GM12878 (cell line): ENCODE data around the gene EIF4B.

Experiments
- CEBPB ChIP-seq, 2 experiments: fragments of 150-350 bp in 1 of 2; IDR thresholded peaks; 2 replicates each; pipeline ENCODE4 v1.6.1; 2012 to 2014; ENCODE audit warnings: low read depth in 2 of 2, low read length in 2 of 2, borderline replicate concordance in 1 of 2, inconsistent platforms in 1 of 2
- CREM ChIP-seq: IDR thresholded peaks from 2 replicates; pipeline ENCODE4 v1.6.1; 2014; ENCODE audit warnings: antibody characterized with exemption, low read depth
- MXI1 ChIP-seq: fragments of 150-350 bp; IDR thresholded peaks from 2 replicates; pipeline ENCODE4 v1.6.1; 2011; ENCODE audit warnings: low read depth, mild to moderate bottlenecking, inconsistent platforms, low read length, improper control_type of control experiment
- MYB ChIP-seq: fragments of 150-350 bp; IDR thresholded peaks from 2 replicates; pipeline ENCODE4 v1.6.1; 2014; ENCODE audit warnings: mild to moderate bottlenecking, low read depth, low read length, borderline replicate concordance
- PAX5 ChIP-seq: IDR thresholded peaks from 2 replicates; pipeline ENCODE4 v1.6.1; 2011; ENCODE audit warnings: low read depth, low read length, borderline replicate concordance
- POLR2AphosphoS5 ChIP-seq: IDR thresholded peaks from 2 replicates; pipeline ENCODE4 v1.6.1; 2011; ENCODE audit warnings: mild to moderate bottlenecking, low read length, inconsistent platforms
- RELA ChIP-seq: fragments of 450-650 bp; IDR thresholded peaks from 2 replicates; pipeline ENCODE4 v1.8.0; 2014; ENCODE audit warnings: borderline replicate concordance; ENCODE audit not compliant: partially characterized antibody
- SREBF2 ChIP-seq: IDR thresholded peaks from 2 replicates; pipeline ENCODE4 v1.6.1; 2012; ENCODE audit warnings: mild to moderate bottlenecking, low read length
- TF ChIP-seq, protein P1 (sequence below): IDR thresholded peaks from 2 replicates; pipeline ENCODE4 v1.6.1; 2012; ENCODE audit warnings: mild to moderate bottlenecking, low read depth, low read length
- TF ChIP-seq, protein P2 (sequence below): IDR thresholded peaks from 2 replicates; pipeline ENCODE4 v1.6.1; 2012; ENCODE audit warnings: low read depth, low read length, improper control_type of control experiment
- TF ChIP-seq, protein P3 (sequence below), 3 experiments: IDR thresholded peaks in 2 of 3; conservative IDR thresholded peaks in 1 of 3; 2 replicates each; pipeline ENCODE4 v1.5.1; 2011; ENCODE audit warnings: low read depth in 3 of 3, low read length in 3 of 3, mild to moderate bottlenecking in 3 of 3, control low read depth in 2 of 3, moderate library complexity in 2 of 3, inconsistent platforms in 1 of 3, mixed read lengths in 1 of 3; ENCODE audit not compliant: control insufficient read depth in 2 of 3, insufficient read depth in 1 of 3; ENCODE audit errors: extremely low read depth in 1 of 3
- TF ChIP-seq, protein P4 (sequence below): IDR thresholded peaks from 2 replicates; pipeline ENCODE4 v1.6.1; 2012; ENCODE audit warnings: low read depth, low read length, improper control_type of control experiment
- TF ChIP-seq, protein P5 (sequence below): IDR thresholded peaks from 2 replicates; pipeline ENCODE4 v1.6.1; 2011; ENCODE audit warnings: mild to moderate bottlenecking, low read depth, low read length, moderate library complexity; ENCODE audit not compliant: insufficient replicate concordance

DNA sequence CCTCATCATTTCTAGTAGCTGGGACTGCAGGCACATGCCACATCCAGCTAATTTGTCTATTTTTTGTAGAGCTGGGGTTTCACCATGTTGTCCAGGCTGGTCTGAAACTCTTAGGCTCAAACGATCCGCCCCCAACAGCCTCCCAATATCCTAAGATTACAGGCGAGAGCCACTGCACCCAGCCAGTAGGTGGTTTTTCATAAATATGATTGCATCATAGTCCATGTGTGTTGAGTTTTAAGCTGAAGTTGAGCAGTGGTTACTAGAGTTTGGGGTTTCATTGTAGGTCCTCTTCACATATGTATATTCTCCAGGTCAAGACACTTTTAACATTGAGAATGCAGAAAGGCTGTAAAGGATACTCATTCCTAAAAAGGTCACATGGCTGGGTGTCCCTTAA is 30.5 kb downstream of the EIF4B start:
- no peak for TF ChIP-seq CEBPB (IDR thresholded peaks at IDR 0.05; ENCODE audit: borderline replicate concordance in 1 of 2, low read depth in 2 of 2, low read length in 2 of 2)
- TF ChIP-seq, protein P1, sequence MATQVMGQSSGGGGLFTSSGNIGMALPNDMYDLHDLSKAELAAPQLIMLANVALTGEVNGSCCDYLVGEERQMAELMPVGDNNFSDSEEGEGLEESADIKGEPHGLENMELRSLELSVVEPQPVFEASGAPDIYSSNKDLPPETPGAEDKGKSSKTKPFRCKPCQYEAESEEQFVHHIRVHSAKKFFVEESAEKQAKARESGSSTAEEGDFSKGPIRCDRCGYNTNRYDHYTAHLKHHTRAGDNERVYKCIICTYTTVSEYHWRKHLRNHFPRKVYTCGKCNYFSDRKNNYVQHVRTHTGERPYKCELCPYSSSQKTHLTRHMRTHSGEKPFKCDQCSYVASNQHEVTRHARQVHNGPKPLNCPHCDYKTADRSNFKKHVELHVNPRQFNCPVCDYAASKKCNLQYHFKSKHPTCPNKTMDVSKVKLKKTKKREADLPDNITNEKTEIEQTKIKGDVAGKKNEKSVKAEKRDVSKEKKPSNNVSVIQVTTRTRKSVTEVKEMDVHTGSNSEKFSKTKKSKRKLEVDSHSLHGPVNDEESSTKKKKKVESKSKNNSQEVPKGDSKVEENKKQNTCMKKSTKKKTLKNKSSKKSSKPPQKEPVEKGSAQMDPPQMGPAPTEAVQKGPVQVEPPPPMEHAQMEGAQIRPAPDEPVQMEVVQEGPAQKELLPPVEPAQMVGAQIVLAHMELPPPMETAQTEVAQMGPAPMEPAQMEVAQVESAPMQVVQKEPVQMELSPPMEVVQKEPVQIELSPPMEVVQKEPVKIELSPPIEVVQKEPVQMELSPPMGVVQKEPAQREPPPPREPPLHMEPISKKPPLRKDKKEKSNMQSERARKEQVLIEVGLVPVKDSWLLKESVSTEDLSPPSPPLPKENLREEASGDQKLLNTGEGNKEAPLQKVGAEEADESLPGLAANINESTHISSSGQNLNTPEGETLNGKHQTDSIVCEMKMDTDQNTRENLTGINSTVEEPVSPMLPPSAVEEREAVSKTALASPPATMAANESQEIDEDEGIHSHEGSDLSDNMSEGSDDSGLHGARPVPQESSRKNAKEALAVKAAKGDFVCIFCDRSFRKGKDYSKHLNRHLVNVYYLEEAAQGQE = no peak
- no peak for TF ChIP-seq MYB
- no peak for TF ChIP-seq SREBF2
- TF ChIP-seq, protein P2, sequence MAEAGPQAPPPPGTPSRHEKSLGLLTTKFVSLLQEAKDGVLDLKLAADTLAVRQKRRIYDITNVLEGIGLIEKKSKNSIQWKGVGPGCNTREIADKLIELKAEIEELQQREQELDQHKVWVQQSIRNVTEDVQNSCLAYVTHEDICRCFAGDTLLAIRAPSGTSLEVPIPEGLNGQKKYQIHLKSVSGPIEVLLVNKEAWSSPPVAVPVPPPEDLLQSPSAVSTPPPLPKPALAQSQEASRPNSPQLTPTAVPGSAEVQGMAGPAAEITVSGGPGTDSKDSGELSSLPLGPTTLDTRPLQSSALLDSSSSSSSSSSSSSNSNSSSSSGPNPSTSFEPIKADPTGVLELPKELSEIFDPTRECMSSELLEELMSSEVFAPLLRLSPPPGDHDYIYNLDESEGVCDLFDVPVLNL = no peak
- TF ChIP-seq, protein P3, sequence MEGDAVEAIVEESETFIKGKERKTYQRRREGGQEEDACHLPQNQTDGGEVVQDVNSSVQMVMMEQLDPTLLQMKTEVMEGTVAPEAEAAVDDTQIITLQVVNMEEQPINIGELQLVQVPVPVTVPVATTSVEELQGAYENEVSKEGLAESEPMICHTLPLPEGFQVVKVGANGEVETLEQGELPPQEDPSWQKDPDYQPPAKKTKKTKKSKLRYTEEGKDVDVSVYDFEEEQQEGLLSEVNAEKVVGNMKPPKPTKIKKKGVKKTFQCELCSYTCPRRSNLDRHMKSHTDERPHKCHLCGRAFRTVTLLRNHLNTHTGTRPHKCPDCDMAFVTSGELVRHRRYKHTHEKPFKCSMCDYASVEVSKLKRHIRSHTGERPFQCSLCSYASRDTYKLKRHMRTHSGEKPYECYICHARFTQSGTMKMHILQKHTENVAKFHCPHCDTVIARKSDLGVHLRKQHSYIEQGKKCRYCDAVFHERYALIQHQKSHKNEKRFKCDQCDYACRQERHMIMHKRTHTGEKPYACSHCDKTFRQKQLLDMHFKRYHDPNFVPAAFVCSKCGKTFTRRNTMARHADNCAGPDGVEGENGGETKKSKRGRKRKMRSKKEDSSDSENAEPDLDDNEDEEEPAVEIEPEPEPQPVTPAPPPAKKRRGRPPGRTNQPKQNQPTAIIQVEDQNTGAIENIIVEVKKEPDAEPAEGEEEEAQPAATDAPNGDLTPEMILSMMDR (IDR thresholded peaks at IDR 0.05 in 2 of 3, conservative IDR thresholded peaks at IDR 0.05 in 1 of 3; ENCODE audit: control insufficient read depth in 2 of 3, extremely low read depth in 1 of 3, insufficient read depth in 1 of 3, low read depth in 3 of 3, low read length in 3 of 3) = no peak
- TF ChIP-seq, protein P4, sequence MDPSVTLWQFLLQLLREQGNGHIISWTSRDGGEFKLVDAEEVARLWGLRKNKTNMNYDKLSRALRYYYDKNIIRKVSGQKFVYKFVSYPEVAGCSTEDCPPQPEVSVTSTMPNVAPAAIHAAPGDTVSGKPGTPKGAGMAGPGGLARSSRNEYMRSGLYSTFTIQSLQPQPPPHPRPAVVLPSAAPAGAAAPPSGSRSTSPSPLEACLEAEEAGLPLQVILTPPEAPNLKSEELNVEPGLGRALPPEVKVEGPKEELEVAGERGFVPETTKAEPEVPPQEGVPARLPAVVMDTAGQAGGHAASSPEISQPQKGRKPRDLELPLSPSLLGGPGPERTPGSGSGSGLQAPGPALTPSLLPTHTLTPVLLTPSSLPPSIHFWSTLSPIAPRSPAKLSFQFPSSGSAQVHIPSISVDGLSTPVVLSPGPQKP = no peak
- TF ChIP-seq CREM = no peak
- TF ChIP-seq RELA = no peak
- TF ChIP-seq PAX5 = no peak
- no peak for TF ChIP-seq MXI1
- no peak for TF ChIP-seq POLR2AphosphoS5
- TF ChIP-seq, protein P5, sequence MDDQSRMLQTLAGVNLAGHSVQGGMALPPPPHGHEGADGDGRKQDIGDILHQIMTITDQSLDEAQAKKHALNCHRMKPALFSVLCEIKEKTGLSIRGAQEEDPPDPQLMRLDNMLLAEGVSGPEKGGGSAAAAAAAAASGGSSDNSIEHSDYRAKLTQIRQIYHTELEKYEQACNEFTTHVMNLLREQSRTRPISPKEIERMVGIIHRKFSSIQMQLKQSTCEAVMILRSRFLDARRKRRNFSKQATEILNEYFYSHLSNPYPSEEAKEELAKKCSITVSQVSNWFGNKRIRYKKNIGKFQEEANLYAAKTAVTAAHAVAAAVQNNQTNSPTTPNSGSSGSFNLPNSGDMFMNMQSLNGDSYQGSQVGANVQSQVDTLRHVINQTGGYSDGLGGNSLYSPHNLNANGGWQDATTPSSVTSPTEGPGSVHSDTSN = no peak
